SH-SY5Y (cell line): ENCODE measurements around the gene FOS.

Experiments used
- GATA2 ChIP-seq: IDR thresholded peaks from 2 replicates; pipeline ENCODE4 v1.6.1; 2011; ENCODE audit warnings: mild to moderate bottlenecking, low read depth, low read length
- GATA3 ChIP-seq: IDR thresholded peaks from 2 replicates; pipeline ENCODE4 v1.6.1; 2011; ENCODE audit warnings: low read depth, mild to moderate bottlenecking, low read length, moderate library complexity

- no peak for TF ChIP-seq GATA2
- no peak for TF ChIP-seq GATA3
Observed at GRCh38 chr14:75329369-75329768, 50.7 kb downstream of the FOS start.
